Measurements from ENCODE around the gene KATNAL1. TPM values are rescaled to one million over a fixed set of nuclear protein-coding genes. Genes with fewer than 3 reads are reported as not detected.
"Not testable (repeated sequence)": the region's sequence is repeated elsewhere in the genome, so short reads cannot be mapped to it uniquely, and the experiment has no call there.

KATNAL1 gene
- total RNA-seq, 4 donors from 2014 or later: 5.9 to 9.4 (median 7.5) TPM

GRCh38 chr13:30295116-30295515 lies 12.2 kb downstream of the KATNAL1 start:
- no peaks in the 10 kb centered on the region for H3K27me3 ChIP-seq
- TF ChIP-seq EP300 (IDR thresholded peaks at IDR 0.05) (no peak), POLR2A (IDR thresholded peaks at IDR 0.05) (no peak), POLR2AphosphoS5 (IDR thresholded peaks at IDR 0.05) (no peak), CTCF (IDR thresholded peaks at IDR 0.05) (no peak)
- H3K9me3 ChIP-seq: no peaks in the 10 kb centered on the region
- no peak for DNase-seq (ENCODE audit: low spot score in 2 of 2)
- no peak overlapping the region for H3K4me3 ChIP-seq
- WGBS: 77% methylated on average over 2 of the region's 2 CpGs
- no peak overlapping the region for H3K27ac ChIP-seq
- H3K4me1 ChIP-seq: peaks cover 11% of the 10 kb centered on the region
- H3K36me3 ChIP-seq: no peaks in the 10 kb centered on the region

- no peak for DNase-seq (ENCODE audit: low spot score in 2 of 2)
- H3K27me3 ChIP-seq: no peaks in the 10 kb centered on the region
- no peaks in the 10 kb centered on the region for H3K9me3 ChIP-seq
- no peak overlapping the region for H3K4me3 ChIP-seq
- 26% methylated on average over 3 of the region's 3 CpGs for WGBS
- no peak overlapping the region for H3K27ac ChIP-seq
- H3K36me3 ChIP-seq: no peaks in the 10 kb centered on the region
- H3K4me1 ChIP-seq: peaks cover 19% of the 10 kb centered on the region
- TF ChIP-seq EP300 (IDR thresholded peaks at IDR 0.05) (no peak), POLR2AphosphoS5 (IDR thresholded peaks at IDR 0.05) (no peak), CTCF (IDR thresholded peaks at IDR 0.05) (no peak), POLR2A (IDR thresholded peaks at IDR 0.05) (no peak)
These were observed 13.3 kb downstream of the KATNAL1 start for GRCh38 chr13:30294004-30294403.

- TF ChIP-seq POLR2AphosphoS5 (IDR thresholded peaks at IDR 0.05): no peak
- no peak for TF ChIP-seq EP300 (IDR thresholded peaks at IDR 0.05)
- no peak for TF ChIP-seq CTCF (IDR thresholded peaks at IDR 0.05)
- no peak for TF ChIP-seq POLR2A (IDR thresholded peaks at IDR 0.05)
- no peaks in the 10 kb centered on the region for H3K9me3 ChIP-seq
- no peak overlapping the region for H3K27ac ChIP-seq
- no peak overlapping the region for H3K4me3 ChIP-seq
- no peaks in the 10 kb centered on the region for H3K36me3 ChIP-seq
- DNase-seq (ENCODE audit: low spot score in 2 of 2): no peak
- peaks cover 23% of the 10 kb centered on the region for H3K4me1 ChIP-seq
- no peaks in the 10 kb centered on the region for H3K27me3 ChIP-seq
These were observed 15.0 kb downstream of the KATNAL1 start for GRCh38 chr13:30292325-30292724.

- TF ChIP-seq EP300 (IDR thresholded peaks at IDR 0.05): no peak
- no peak for TF ChIP-seq CTCF (IDR thresholded peaks at IDR 0.05)
- TF ChIP-seq POLR2AphosphoS5 (IDR thresholded peaks at IDR 0.05): no peak
- no peak for TF ChIP-seq POLR2A (IDR thresholded peaks at IDR 0.05)
- WGBS: 82% methylated on average over 4 of the region's 4 CpGs
These were observed 16.4 kb downstream of the KATNAL1 start for GRCh38 chr13:30290812-30291436.

GRCh38 chr13:30289533-30289932 lies 17.8 kb downstream of the KATNAL1 start:
- H3K27me3 ChIP-seq: no peaks in the 10 kb centered on the region
- H3K4me1 ChIP-seq: peaks cover 19% of the 10 kb centered on the region
- no peak for TF ChIP-seq EP300 (IDR thresholded peaks at IDR 0.05)
- TF ChIP-seq POLR2A (IDR thresholded peaks at IDR 0.05): no peak

More at GRCh38 chr13:30290812-30291436, 16.4 kb downstream of the KATNAL1 start:
- H3K27ac ChIP-seq: no peak overlapping the region
- no peak for DNase-seq (ENCODE audit: low spot score in 2 of 2)
- no peaks in the 10 kb centered on the region for H3K36me3 ChIP-seq
- H3K4me1 ChIP-seq: peaks cover 23% of the 10 kb centered on the region
- no peak overlapping the region for H3K4me3 ChIP-seq
- no peaks in the 10 kb centered on the region for H3K27me3 ChIP-seq
- no peaks in the 10 kb centered on the region for H3K9me3 ChIP-seq

GRCh38 chr13:30286059-30286458 lies 21.3 kb downstream of the KATNAL1 start:
- DNase-seq (ENCODE audit: low spot score in 2 of 2); H3K27ac ChIP-seq; H3K9me3 ChIP-seq; H3K27me3 ChIP-seq; H3K36me3 ChIP-seq; H3K4me3 ChIP-seq: not testable (repeated sequence)
- H3K4me1 ChIP-seq: peaks cover 19% of the 10 kb centered on the region
- 78% methylated on average over 2 of the region's 2 CpGs for WGBS

More at GRCh38 chr13:30289533-30289932, 17.8 kb downstream of the KATNAL1 start:
- Histone ChIP-seq H3K9me3 (no peaks in the 10 kb centered on the region), H3K4me3 (no peak overlapping the region), H3K27ac (no peak overlapping the region), H3K36me3 (no peaks in the 10 kb centered on the region)
- no peak for DNase-seq (ENCODE audit: low spot score in 2 of 2)

Measured in suprapubic skin (tissue), 4 donors.